ENCODE data around the gene EPN2.

- TF ChIP-seq CTCF (IDR thresholded peaks at IDR 0.05) (no peak), POLR2A (IDR thresholded peaks at IDR 0.05) (no peak)
Observed at GRCh38 chr17:19371259-19372010, 134.3 kb downstream of the EPN2 start.

Measured in adrenal gland (tissue), 5 donors.